ENCODE data around the gene CEP131. TPM values are rescaled to one million over a fixed set of nuclear protein-coding genes. Genes with fewer than 3 reads are reported as not detected.
"Not testable (repeated sequence)": the region's sequence is repeated elsewhere in the genome, so short reads cannot be mapped to it uniquely, and the experiment has no call there.

Gene CEP131
- total RNA-seq, 1 experiment from 2014 or later = 22.9 TPM

- no peak for DNase-seq
- Histone ChIP-seq H3K4me3 (no peak overlapping the region), H3K36me3 (no peaks in the 10 kb centered on the region), H3K9me3 (no peaks in the 10 kb centered on the region), H3K27me3 (no peaks in the 10 kb centered on the region)
These were observed 73.7 kb downstream of the CEP131 start for GRCh38 chr17:81148986-81149533.

GRCh38 chr17:81148571-81148970 is 74.2 kb downstream of the CEP131 start:
- no peak overlapping the region for H3K4me3 ChIP-seq
- H3K27me3 ChIP-seq = no peaks in the 10 kb centered on the region
- no peaks in the 10 kb centered on the region for H3K36me3 ChIP-seq

GRCh38 chr17:81147701-81148100 is 75.1 kb downstream of the CEP131 start:
- Histone ChIP-seq H3K27me3 (no peaks in the 10 kb centered on the region), H3K36me3 (no peaks in the 10 kb centered on the region), H3K4me3 (no peak overlapping the region), H3K9me3 (no peaks in the 10 kb centered on the region)
- DNase-seq = no peak

More at GRCh38 chr17:81148571-81148970, 74.2 kb downstream of the CEP131 start:
- no peak for DNase-seq
- no peaks in the 10 kb centered on the region for H3K9me3 ChIP-seq

GRCh38 chr17:81146208-81146607 is 76.6 kb downstream of the CEP131 start:
- H3K4me3 ChIP-seq, H3K27me3 ChIP-seq, H3K9me3 ChIP-seq, H3K36me3 ChIP-seq, DNase-seq: not testable (repeated sequence)

- H3K4me3 ChIP-seq = no peak overlapping the region
- no peaks in the 10 kb centered on the region for H3K36me3 ChIP-seq
- H3K9me3 ChIP-seq = no peaks in the 10 kb centered on the region
- no peak for DNase-seq
- no peaks in the 10 kb centered on the region for H3K27me3 ChIP-seq
These were observed 78.4 kb downstream of the CEP131 start for GRCh38 chr17:81144423-81144781.

- DNase-seq = no peak
- no peak overlapping the region for H3K4me3 ChIP-seq
- H3K36me3 ChIP-seq = no peaks in the 10 kb centered on the region
- H3K9me3 ChIP-seq = no peaks in the 10 kb centered on the region
- no peaks in the 10 kb centered on the region for H3K27me3 ChIP-seq
These were observed 78.9 kb downstream of the CEP131 start for GRCh38 chr17:81143717-81144422.

- Histone ChIP-seq H3K36me3 (no peaks in the 10 kb centered on the region), H3K9me3 (no peaks in the 10 kb centered on the region)
- no peak for DNase-seq
These were observed 79.6 kb downstream of the CEP131 start for GRCh38 chr17:81143200-81143527.

GRCh38 chr17:81142301-81143199 is 80.2 kb downstream of the CEP131 start:
- Histone ChIP-seq H3K27me3 (no peaks in the 10 kb centered on the region), H3K36me3 (no peaks in the 10 kb centered on the region), H3K9me3 (no peaks in the 10 kb centered on the region), H3K4me3 (no peak overlapping the region)
- peak; percentile 70 for DNase-seq

More at GRCh38 chr17:81143200-81143527, 79.6 kb downstream of the CEP131 start:
- H3K27me3 ChIP-seq = no peaks in the 10 kb centered on the region
- H3K4me3 ChIP-seq = no peak overlapping the region

GRCh38 chr17:81140695-81141094 is 82.1 kb downstream of the CEP131 start:
- no peaks in the 10 kb centered on the region for H3K36me3 ChIP-seq

GRCh38 chr17:81140018-81140417 is 82.7 kb downstream of the CEP131 start:
- Histone ChIP-seq H3K4me3 (no peak overlapping the region), H3K27me3 (no peaks in the 10 kb centered on the region), H3K36me3 (no peaks in the 10 kb centered on the region), H3K9me3 (no peaks in the 10 kb centered on the region)
- DNase-seq = no peak

More at GRCh38 chr17:81140695-81141094, 82.1 kb downstream of the CEP131 start:
- Histone ChIP-seq H3K9me3 (no peaks in the 10 kb centered on the region), H3K27me3 (no peaks in the 10 kb centered on the region), H3K4me3 (no peak overlapping the region)
- DNase-seq = no peak

Other genes starting within 250 kb of the CEP131 start
- gene CHMP6, start 231.1 kb downstream of the CEP131 start, total RNA-seq (2014; rRNA removed; shearing (Covaris generic); ENCODE audit: low replicate concordance) = 65.4 and 74.3 TPM in 2 replicates
- gene BAIAP2, start 187.8 kb downstream of the CEP131 start, total RNA-seq (2014; rRNA removed; shearing (Covaris generic); ENCODE audit: low replicate concordance) = 34.4 and 43.9 TPM in 2 replicates
- not detected in 2 replicates for gene PVALEF, start 57.5 kb downstream of the CEP131 start, total RNA-seq (2014; rRNA removed; shearing (Covaris generic); ENCODE audit: low replicate concordance)
- gene AATK, start 56.7 kb downstream of the CEP131 start, total RNA-seq (2014; rRNA removed; shearing (Covaris generic); ENCODE audit: low replicate concordance) = 0.16 TPM in 1 of 2 replicates, not detected in the other
- 19.5 and 20.4 TPM in 2 replicates for gene TEPSIN, start 16.1 kb upstream of the CEP131 start, total RNA-seq (2014; rRNA removed; shearing (Covaris generic); ENCODE audit: low replicate concordance)
- 63.1 and 163 TPM in 2 replicates for gene NDUFAF8, start 16.4 kb upstream of the CEP131 start, total RNA-seq (2014; rRNA removed; shearing (Covaris generic); ENCODE audit: low replicate concordance)
- gene SLC38A10, start 72.3 kb upstream of the CEP131 start, total RNA-seq (2014; rRNA removed; shearing (Covaris generic); ENCODE audit: low replicate concordance) = 76.4 and 121 TPM in 2 replicates
- 3.6 and 10.4 TPM in 2 replicates for gene BAHCC1, start 172.5 kb upstream of the CEP131 start, total RNA-seq (2014; rRNA removed; shearing (Covaris generic); ENCODE audit: low replicate concordance)

All from MG63 (cell line).